ENCODE measurements around the gene KCTD4.
"Not testable (repeated sequence)": the region's sequence is repeated elsewhere in the genome, so short reads cannot be mapped to it uniquely, and the experiment has no call there.

The KCTD4 gene
- total RNA-seq: 0 to 0.07 (median 0) reads per million in 18 experiments

DNA sequence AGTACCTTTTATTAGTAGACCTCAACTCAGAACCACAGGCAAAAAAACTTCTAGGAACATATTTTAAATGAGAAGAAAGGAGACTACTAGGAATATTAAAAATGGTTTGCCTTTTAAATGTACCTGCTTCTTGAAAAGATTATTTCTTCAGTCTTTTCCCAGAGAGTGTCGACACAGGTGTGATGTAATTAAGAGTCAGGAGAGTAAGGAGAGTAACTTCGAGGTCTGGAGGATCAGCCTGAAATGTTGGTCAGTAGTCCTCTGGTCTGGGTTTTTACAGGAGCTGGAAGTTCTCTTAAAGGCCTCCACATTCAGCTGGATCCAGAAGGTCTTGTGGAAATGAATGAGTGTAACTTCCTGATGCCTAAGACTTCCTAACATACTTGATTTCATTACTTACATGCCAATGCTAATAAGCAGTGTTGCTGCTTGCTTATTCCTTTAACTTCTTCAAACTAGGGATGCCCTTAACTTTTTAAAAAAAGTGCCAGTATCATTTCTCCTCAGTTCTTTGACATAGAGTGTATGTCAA lies at the start of gene KCTD4:
KCTD4 (minus strand) TSS at position 345 of the 532 bp plus-strand sequence. CDS start 6,478 bp downstream, outside the sequence.
- DNase-seq: no peak

DNA sequence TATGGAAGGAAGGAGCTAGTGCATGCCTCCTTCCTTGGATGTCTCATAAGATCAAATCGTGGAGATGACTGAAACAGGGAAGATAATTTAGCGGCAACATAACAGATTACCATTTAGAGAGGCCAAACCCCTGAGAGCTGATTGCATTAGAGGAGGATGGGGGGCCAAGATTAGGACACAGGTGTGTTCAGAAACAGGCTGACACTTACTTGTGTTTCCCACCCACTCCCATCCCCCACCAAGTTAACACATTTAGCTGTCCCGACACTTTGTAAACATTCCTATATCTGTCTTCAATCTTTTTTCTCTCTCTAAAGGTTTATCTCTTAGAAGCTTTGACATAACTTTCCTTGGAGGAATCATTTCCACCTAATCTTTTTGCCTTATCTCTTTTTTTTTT lies 48.8 kb upstream of the KCTD4 start:
- no peak for DNase-seq

DNA sequence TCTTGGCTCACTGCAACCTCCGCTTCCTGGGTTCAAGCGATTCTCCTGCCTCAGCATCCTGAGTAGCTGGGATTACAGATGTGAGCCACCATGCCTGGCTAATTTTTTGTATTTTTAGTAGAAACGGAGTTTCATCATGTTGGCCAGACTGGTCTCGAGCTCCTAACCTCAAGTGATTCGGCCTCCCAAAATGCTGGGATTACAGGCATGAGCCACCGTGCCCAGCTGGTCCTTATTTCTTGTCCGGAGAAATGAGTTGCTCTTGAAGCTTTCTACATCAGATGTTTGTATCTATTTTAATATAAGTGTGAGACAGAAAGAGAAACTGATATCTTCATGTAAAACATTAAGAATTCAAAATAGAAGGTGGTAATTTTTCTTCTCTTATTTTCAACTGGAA lies 43.9 kb upstream of the KCTD4 start:
- DNase-seq: not testable (repeated sequence)

DNA sequence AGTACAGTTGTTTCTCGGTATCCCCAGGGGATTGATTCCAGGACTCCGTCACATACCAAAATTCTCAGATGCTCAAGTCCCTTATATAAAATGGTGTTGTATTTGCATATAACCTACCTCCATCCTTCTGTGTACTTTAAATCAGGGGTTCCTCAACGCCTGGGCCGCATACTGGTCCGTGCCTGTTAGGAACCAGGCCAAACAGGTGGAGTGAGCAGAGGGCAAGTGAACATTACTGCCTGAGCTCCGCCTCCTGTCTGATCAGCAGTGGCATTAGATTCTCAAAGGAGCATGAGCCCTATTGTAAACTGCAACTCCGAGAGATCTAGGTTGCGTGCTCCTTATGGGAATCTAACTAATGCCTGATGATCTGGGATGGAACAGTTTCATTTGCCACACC lies 42.2 kb upstream of the KCTD4 start:
- DNase-seq: no peak

DNA sequence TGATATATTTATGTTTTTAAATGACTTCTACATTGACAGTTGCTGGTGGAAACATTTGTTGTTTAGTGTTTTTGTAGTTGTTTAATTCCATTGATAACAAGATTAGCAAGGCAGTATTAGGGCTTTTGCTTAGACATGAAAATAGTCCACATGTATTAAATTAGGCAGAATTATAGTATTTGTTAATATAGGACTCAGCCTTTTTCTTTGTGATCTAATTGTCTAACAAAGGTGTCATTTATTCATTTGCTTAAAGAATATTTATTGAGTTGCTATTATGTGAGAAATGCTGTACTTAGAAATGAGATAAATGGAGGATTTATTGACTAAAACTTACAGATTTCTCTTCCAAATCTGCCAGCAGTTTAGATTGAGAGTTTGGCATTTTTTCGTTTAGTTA lies 41.7 kb upstream of the KCTD4 start:
- no peak for DNase-seq

DNA sequence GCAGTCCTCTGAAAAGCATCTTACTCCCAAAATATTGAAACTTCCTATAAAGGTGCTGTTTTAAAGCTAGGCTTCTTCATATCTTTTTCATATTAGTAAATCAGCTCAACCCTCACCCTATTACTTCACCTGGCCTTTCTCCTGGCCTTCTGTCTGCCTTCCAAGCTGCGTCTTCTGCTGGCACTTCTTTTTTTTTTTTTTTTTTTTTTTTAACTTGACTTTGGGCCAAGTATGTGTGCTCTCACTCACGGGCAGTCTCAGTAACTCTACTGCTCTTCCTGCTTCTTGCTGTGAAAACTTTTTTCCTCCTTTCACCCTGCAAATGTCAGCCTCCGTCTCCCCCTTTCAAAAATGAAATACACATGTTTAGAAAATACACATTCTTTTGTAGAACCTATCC lies 41.2 kb upstream of the KCTD4 start:
- no peak for DNase-seq

DNA sequence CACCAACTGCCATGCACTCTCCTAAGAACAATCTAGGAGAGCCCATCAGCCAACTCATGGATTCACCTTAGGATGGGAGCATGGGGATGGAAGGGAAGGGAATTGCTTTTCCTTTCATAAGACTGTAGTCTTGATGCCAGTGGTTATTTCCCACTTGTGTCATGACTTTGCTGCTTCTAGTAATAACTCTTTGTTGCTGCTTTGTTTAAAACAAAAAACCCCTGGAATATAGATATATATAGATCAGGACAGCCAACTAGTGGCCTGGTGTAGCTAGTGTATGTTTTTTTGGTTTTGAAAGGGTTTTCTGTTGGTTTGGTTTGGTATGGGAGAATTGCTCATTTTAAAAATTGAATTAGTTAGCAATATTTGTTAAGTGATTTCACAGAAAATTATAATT lies 39.3 kb upstream of the KCTD4 start:
- no peak for DNase-seq

DNA sequence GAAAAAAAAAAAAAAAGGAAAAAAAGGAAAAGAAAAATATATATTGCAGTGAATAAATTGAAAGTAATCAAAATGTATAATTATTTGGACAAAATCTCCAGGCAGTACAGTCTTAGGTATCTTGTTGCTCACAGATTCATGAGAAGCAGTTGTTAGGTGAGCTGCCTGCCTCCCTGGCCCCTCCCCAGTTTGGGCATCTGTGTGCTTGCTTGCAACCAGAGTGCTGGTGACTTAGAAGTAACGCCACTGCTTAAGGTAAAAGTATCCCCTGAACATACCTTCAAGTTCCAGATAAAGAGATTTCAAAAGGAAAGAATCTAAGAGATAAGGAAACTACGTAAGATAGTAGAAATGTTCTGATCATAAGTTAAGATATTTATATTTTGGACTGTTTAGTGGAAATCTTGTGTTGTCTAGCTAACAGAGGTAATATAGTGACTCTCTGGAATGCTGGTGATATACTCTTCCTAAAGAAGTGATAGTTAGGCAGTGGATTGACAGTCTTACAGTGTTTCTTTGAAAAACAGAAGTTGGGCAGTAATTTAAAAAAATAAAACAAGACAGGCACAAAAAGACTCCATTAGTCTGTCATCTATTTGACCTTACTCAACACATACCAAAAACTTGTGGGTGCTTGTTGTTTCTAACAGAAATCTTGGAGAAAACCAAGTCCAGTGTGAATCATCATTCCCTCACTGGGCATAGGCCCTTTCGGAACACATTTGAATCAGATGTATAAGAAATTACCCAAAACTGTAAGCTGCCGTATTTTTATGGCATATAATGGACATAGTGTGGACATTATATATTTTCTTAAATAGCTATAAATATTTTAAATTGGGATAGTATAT lies 38.3 kb upstream of the KCTD4 start:
- peak; percentile 9 to 11 for DNase-seq

DNA sequence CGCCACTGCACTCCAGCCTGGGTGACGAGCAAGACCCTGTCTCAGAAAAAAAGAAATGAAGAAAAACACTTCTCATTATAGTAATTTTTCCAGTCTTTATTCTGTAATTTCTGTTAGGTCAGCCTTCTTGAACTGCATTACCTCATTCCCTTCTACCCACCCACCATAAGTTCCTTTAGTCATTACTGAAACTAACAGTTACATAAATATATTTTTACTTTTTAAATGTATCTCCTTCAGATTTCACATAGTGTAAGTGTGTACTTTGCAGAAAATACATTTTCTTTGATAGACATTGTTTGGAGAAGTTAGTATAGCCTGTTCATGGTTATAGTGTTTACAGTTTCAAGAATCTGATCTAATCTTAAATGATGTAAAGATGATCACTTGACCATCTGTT lies 31.7 kb upstream of the KCTD4 start:
- DNase-seq: peak; percentile 4 to 34

DNA sequence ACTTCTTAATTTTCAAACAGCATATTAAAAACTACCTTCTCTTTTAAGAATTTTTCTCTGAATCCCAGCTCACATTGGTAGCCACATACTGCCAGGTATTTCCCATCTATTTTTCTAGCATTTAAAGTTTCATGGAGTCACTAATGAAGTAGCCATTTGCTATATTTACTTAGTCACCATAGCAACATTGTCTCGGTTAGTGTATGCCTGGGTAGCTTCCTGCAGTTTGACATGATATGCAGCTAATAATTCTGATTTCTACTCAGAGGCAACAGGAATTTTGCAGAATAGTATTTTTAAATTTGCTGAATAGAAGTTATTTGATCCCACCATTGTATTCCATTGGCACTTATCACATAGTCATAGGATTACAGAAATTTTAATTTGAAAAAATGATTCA lies 30.9 kb upstream of the KCTD4 start:
- no peak for DNase-seq

DNA sequence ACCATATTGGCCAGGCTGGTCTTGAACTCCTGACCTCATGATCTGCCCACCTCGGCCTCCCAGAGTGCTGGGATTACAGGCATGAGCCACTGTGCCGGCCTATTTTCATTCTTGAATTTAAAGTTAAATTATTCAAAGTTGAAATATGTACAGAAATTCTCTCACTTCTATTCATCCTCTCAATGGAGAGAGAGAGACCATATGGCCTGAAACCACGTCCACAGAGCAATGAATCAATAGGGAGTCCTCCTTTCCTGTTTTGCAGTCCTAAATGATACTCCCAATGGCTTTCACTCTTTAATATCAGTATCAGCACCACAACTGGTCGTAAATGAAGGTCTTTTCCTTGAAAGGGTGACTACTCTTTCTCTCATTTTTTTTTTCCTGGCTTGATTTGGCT lies 30.5 kb upstream of the KCTD4 start:
- no peak for DNase-seq

DNA sequence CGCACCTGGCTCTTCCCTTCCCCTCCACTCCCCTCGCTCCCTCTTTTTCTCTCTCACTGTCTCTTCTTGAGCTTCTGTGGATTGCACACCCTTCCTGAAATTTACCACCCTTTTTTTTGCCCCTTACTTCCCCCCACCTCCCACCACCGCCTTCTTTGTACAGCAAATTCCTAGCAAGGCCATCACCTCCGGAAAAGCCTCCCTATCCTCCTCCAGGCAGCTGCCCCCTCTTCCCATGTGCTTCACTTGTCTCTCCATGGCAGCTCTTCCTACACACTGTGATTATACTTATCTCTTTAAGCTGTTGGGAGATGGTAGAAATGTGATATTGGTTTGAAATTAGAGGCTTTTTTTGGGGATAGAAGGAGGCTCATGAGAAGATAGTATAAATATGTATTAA lies 28.3 kb upstream of the KCTD4 start:
- DNase-seq: no peak

DNA sequence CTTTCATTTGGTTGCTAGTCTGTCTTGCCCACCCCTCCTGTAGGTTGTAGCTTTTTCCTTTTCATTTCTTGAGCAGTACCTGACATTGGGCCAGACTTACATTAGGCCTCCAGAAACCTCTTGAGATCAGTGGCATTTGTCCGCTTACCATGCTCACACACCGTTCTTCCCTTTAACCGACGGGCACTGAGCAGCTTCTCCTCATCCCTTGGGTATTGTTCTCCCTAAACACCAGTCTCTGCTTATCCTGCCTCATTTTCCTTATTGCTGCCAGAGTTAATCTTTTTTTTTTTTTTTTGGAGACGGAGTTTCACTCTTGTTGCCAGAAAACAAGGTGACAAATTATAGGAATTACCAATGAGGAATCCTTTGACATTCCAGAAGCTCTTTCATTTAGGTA lies 27.2 kb upstream of the KCTD4 start:
- DNase-seq: no peak

DNA sequence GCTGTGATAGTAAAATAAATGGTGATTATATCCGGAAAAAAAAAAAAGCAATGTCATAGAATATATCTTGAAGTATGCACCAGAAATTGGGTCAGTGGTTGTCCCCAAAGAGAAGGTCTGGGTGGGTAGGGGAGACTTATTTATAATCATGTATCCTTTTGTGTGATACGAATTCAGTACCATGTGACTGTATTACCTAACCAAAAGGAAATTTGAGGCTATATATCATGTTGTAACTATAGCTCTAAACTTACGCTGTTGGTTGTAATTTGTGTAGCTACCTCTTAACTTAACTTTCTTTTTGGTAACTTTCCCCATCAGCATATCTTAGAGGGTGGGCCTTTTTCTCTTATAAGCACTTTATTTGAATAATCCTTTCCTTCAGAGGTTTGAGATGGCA lies 25.2 kb upstream of the KCTD4 start:
- DNase-seq: no peak

DNA sequence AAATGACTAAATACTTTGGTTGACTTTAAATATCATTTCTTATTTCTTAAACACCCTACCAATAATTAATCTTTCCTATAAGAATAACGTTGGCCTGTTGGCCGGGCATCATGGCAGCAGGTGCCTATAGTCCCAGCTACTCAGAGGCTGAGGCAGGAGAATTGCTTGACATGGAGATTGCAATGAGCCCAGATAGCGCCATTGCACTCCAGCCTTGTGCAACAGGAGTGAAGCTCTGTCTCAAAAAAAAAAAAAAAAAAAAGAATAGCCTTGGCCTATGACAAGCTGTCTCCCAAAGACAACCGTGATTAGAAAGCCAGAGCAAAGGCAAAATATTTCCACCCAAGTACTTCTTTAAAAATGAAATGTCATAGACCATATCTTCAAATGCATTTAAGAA lies 24.5 kb upstream of the KCTD4 start:
- DNase-seq: no peak

DNA sequence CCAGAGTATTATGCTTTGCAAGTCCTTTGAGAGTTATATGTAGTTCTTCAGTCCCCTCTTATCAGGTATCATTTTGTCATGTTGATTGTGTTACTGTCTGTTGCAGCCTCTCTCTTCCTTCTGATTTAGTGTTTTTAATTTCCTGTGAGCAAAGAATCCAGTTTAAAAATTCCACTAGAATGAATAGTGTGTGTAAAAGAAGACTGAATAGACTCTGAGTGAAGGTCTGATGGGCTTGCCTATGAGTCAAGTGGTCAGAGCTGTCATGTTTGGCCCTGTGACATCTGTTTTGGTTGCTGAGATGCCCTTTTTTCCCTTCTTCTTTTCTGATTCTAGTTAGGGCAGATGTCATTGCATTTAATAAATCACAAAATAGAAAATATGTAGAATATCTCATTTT lies 23.3 kb upstream of the KCTD4 start:
- DNase-seq: no peak

DNA sequence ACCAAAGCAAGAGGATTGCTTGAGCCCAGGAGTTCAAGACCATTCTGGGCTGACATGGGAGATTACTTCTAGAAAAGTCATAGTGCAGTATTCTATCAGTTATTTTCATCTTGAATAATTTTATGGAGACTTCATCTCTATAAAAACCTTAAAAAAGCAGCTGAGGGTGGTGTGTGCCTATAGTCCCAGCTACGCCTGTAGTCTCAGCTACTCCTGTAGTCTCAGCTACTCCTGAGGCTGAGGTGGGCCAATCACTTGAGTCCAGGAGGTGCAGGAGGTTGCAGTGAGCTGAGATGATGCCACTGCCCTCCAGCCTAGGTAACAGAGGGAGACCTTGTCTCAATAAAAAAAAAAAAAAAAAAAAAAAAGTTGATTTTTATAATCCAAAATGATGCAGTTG lies 22.1 kb upstream of the KCTD4 start:
- DNase-seq: no peak

DNA sequence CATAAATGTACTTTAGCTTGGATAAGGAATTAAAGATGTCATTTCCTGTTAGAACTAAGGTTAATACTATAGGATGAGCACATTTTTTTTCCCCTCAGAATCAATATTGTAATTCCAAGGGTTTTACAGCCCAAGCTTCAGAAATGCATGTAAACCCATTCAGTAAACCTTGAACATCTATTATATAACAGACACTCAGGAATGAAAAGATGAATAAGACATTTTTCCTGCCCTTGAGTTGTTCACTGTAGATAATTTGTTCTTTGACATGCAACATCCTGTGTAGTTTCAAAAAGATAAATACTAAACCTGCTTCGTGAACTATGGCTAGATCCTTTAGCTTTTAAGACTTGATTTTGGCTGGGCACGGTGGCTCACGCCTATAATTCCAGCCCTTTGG lies 21.7 kb upstream of the KCTD4 start:
- DNase-seq: no peak

DNA sequence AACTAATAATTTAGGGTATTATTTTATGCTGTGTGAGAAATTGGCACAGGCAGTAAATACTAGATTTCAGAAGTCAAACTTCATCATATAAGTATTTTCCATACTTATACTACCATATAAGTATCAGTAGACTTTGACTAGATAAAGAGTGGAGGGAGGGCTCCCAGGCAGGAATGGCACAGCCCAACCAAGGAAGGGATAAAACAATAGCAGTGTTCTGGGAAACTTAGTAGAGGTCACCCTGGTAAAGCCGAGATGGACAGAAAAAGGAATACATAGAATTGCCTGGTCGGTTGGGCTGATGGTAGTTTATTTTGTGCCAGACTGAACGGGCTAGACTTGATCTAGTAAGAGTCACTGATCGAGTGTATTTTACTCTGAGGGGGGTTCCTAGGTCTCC lies 19.6 kb upstream of the KCTD4 start:
- DNase-seq: no peak

DNA sequence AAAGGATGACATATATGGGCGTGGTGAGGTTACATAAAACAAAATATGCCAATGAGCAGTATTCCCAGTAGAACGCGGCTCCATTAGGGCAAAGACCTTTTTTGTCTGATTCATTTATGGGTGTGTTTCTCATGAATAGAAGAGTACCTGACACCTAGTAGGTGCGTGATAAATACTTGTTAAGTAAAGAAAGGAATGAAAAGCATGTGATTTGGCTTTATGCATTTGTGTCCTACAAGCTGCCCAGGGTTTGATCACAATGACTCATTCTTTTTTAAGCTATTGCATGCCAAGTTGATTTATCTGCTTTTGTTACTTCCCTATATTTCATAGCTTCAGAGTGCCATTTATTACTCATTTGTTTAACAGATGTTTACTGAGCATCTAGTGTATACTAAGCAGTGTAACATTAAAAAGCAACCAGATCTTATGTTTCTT lies 19.1 kb upstream of the KCTD4 start:
- DNase-seq: peak; percentile 46 to 66

DNA sequence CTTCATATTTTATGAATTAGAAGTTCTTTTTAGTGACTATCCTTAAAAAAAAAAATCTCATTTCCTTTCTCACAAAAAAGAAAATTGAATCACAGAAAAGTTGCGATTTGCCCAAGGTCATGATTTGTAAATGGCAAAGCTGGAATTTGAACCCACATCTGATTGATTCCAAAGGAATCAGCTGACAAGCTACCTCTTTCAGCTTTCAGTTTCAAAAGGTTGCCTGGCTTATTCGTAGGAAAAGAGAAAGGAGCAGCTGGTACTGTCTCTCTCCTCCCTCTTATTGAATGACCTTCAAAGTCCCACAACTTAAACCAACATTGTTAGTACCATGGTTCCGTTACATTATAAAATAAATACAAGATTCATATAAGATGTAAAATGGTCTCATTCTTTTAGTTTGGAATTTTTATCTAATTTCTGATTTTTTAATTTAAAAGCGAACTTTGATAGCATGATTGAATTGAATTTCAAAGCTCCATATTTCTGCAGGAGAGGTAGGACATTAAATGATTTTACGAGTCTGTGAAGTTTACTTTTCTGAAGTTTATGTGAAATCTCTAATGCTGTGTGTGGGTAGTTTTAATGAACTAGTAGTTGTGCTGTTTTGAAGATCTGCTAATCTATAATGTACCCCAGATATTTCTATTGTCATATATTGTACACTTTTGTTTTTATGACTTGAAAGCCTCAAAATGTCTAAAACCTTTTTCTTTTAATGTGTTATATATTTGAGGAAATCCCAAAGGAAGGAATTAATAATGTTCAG lies 18.5 kb upstream of the KCTD4 start:
- no peak for DNase-seq

DNA sequence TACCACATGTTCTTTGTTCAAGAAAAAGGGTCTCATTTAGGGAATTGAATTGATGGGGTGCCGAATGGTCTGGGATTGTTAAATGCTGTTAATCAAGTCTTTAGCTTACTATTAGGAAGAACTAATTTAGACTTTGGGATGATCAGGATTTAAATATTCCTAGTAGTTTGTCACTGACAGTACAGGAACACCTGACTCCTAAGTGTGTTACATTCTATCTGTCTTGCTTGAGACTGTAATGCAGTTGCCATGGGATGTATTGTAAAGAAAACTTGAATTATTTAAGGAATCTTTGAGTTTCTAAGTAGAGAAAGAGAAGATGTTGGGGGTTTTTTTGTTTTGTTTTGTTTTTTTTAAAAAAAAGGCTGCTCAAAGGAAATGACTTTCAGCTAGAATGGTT lies 17.8 kb upstream of the KCTD4 start:
- DNase-seq: no peak

DNA sequence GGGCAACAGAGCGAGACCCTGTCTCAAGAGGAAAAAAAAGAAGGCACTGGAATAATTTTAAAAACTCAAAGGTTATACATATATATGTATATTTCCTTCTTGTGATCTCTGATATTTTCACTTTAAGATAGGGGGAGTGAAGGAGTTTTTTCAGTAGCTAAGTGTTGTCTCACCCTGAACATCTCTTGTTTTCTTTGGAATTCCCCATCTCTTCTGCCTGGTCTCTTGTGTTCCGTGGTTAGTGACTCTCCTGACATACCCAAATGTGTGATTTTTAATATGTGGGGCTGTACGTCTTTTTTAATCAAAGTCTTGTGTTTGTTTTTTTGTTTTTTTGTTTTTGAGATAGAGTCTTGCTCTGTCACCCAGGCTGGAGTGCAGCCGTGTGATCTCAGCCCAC lies 15.3 kb upstream of the KCTD4 start:
- DNase-seq: no peak

All from inflammatory macrophage (primary cell).